HG03159 (cell line): ENCODE results near the gene NTPCR.
"Not testable (repeated sequence)": the region's sequence is repeated elsewhere in the genome, so short reads cannot be mapped to it uniquely, and the experiment has no call there.

Experiments
- ATAC-seq: cut with Tn5 transposase; IDR thresholded peaks from one replicate; pipeline ENCODE4 v1.9.1; 2021; ENCODE audit warnings: mild to moderate bottlenecking, moderate library complexity; ENCODE audit not compliant: unreplicated experiment

The NTPCR gene

GRCh38 chr1:232983375-232983774, 33.0 kb downstream of the NTPCR start:
- no peak for ATAC-seq

DNA sequence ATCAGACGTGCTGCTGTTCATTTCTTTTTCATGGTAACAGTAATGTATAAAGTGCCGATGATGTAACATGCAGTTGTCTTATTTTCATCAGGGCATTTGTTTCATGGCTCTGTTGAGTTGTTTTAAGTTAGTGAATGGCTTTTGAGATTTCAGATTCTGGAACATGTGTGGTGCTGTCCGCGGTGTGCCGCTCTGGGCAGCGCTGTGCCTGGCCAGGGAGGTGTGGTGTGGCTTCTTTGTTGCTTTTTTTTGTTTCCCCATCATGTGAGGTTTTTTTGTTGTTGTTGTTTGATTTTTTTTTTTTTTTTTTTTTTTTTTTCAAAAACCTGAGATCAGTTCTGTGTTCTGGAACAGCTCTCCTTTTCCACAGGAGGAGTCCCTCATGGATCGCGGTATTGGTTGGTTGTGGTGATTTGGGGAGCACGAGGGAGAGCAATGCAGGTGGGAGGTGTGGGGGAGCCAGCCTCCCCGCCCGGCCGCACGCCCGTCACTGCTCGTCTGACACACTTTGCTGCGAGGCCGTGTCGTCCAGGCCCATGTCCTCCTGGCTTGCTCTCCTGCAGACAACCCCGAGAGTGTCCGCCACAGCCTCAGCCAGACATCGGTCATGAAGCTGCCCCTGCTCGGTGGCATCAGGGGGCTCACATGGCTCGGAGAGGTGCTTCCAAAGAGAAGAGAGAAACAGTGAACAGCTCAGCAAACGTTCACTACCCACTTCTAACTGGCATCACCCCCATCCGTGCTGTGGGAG, 33.6 kb downstream of the NTPCR start:
- ATAC-seq: no peak

- ATAC-seq: no peak
These were observed 34.4 kb downstream of the NTPCR start for GRCh38 chr1:232984577-232985425.

GRCh38 chr1:232985882-232986526, 35.6 kb downstream of the NTPCR start:
- ATAC-seq: no peak

GRCh38 chr1:232986527-232986922, 36.1 kb downstream of the NTPCR start:
- no peak for ATAC-seq

DNA sequence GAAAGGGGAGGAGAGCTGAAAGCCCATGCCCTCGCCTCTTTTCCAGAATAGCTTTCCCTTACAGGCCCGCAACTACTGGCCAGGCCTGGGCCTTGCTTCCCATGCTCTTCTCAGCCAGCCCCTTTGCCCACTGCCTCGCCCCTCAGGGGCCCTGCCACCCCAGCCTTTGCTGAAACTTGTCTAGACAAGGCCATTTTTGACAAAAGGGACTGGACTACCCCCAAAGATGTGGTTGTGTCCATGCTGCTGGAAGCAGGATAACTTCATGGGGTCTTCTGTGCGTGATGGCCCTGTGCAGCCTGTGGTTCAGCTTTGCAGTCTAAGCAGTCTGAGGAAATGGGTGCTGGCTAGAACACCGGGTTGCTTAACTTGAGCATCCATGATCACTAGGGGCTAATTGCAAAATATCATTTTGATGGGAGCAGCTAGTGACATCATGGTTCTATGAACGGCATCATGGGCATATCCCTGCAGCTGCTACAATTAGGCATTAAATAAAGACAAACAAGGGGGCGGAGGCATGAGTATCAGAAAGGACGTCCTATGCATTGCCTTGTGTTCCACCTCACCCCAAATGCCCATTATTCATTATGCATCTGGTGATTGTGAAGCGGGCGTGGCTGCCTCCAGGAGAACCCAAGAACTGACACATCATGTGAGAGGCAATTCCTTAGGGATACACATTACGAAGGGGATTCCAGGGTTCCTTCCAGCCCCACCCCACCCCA, 36.8 kb downstream of the NTPCR start:
- ATAC-seq: no peak

DNA sequence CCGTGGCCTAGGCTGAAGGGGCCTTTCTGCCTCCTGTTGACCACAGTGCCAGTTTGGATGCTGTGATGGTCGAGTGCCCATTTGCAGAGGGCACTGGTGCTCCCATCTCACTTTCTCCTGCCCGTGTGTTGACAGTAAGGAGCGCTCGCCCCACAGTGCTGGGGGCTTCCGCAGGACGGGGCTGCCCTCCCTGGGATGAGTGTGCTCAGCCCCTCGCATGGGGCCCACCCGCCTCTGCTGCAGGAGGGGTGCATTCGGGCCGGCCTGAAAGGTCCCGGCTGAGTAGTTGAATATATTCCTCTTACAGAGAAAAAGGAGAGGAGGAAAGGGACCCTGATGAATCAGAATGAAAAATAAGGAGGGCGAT, 37.3 kb downstream of the NTPCR start:
- no peak for ATAC-seq

- ATAC-seq: no peak
These were observed 38.2 kb downstream of the NTPCR start for GRCh38 chr1:232988572-232989040.

DNA sequence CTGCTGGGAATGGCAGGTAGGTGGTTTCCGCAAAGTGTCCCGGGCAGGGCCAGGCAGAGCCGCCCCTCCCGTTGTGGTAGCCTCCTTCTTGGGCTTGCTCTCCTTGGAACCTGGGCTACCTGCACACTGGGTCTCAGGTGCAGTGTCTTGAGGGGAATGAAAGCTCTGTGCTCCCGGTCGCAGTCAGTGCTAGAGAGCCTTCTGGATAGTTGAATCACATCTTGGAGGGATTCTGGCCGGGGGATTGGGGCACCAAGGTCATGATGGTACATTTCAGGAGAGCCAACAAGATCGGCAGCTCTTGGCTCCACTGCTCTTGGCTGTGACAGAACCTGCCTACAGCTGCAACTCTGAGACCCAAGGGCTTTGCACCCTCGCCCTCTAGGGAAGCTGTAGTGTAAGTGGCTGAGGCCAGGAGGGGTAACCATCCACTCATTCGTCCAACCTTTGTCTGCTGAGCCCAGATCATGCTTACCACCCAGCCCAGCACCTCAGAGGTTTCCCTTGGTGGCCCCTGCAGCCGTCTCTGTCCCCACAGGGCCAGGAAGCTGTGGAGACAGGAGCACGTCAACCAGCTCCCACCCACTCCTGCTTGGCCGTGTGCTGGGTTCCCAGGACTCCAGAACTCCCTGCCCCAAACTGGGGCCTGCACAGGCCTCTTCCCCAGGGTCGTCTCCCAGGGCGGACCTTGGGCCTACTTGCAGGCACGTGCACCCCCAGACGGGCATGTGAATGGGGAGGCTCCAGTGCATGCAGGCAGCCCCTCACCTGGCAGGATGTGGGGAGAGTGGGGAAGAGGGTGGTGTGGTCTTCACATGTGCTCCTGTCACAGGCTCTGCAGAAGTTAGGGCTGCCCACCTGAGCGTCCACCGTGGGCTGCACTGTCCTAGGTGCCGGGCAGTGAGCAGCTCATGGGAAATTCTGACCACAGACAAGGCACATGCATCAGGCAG, 40.0 kb downstream of the NTPCR start:
- ATAC-seq: no peak

GRCh38 chr1:232991238-232991637, 40.8 kb downstream of the NTPCR start:
- no peak for ATAC-seq

DNA sequence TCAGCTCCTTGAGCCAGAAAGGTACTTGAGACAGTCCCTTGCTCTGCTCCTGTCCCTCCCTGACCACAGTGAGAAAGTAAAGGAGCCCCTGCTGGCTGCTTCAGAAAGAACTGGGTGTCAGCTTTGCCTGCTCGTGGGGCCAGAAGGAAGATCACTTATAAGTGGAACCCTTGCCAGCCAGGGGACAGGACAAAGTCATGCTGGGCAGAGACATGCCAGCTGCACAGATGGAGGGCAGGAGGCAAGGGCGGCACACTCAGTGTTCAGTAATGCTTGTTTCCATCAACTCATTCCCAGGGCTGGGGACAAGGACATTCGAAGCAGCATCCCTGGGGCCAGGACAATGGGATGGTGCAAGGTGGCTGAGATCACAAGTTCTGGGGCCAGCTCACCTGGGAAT, 41.8 kb downstream of the NTPCR start:
- ATAC-seq: no peak

GRCh38 chr1:232993555-232993954, 43.1 kb downstream of the NTPCR start:
- ATAC-seq: no peak

- ATAC-seq: no peak
These were observed 44.8 kb downstream of the NTPCR start for GRCh38 chr1:232995189-232995588.

DNA sequence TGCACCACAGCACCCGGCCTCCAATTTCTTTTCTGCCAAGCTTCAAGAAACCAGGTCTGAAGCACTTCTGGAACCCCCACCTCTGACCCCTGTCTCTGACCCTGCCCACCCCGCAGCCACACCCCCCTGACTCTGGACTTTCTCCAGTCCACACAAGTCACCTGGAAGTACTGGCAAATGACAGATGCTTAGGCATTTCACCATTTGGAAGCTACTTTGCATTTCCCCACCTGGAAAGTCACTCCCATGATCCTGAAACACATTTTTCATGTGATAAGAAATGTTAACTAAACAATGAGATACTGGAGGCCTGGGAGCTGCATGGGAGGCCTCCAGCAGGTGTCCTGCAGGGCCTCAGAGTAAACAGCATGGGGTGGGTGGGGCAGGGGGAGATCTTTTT, 45.7 kb downstream of the NTPCR start:
- ATAC-seq: no peak

DNA sequence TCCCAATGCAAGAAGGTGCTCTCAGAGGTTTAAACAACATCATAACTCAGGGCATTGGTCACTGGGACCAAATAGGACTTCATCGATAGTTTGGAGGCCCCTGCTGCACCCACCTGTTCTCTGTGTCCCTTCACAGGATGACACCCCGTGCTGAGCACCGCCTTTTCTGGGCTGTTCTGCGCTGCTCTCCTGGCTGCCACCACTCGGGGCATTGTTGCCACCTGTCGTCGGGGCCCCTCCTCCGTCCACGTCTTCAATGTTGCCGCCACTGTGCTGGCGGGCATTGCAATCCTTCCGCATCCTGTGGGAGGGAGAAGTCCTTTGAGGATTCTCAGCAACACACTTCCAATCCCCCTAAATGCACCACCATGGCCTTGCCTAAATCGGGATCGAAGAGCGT, 47.7 kb downstream of the NTPCR start:
- ATAC-seq: no peak

DNA sequence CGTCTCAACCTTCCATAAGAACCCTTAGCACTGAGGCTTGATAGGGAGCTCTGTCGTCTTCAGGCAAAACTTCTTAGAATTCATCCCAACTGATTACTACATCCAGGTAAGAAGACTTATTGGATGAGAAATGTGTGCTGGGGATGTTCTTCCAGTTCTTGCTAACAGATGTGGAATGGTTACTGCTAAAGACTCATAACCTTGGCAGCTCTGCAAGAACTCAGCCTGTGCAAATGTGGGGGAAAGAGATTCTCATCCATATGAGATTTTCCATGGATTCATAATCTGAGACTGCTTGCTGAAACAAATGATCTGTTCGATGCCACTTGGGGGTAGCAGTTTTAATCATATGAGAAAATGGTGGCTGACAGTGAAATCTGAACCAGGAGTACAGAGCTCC, 48.2 kb downstream of the NTPCR start:
- no peak for ATAC-seq

DNA sequence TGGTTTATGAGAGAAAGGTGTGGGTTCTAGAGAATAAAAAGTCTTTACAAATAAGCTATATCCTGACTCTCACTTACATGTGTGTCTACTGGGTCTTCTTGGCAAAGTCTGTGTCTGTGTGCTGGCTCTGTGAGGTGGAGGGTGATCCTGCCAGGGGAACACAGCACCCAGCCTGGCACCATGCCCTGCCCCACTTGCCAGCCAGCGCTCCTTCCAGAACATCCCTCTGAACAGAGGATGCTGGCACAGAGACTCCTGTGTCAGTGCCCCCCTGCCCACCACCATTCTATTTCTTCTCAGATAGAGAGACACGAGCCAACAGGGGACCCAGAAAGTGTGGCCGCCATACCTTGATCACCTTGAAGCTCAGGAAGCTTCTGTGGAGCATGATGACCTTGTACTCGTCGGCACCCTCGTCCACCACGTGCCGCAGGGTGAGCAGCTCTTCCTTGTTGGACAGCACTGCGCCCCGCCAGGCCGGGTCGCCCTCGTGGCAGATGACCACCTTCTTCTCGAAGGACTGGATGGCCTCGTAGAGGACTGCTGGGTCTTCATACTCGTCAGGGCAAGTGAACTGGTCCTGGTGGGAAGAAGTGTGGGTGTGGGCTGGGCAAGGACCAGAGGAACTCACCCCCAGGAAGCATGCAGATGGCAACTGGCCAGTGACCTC, 49.7 kb downstream of the NTPCR start:
- ATAC-seq: no peak

DNA sequence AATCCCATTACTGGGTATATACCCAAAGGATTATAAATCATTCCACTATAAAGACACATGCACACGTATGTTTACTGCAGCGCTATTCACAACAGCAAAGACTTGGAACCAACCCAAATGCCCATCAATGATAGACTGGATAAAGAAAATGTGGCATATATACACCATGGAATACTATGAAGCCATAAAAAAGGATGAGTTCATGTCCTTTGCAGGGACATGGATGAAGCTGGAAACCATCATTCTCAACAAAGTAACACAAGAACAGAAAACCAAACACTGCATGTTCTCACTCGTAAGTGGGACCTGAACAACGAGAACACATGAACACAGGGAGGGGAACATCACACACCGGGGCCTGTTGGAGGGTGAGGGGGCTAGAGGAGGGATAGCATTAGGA, 53.2 kb downstream of the NTPCR start:
- not testable (repeated sequence) for ATAC-seq

DNA sequence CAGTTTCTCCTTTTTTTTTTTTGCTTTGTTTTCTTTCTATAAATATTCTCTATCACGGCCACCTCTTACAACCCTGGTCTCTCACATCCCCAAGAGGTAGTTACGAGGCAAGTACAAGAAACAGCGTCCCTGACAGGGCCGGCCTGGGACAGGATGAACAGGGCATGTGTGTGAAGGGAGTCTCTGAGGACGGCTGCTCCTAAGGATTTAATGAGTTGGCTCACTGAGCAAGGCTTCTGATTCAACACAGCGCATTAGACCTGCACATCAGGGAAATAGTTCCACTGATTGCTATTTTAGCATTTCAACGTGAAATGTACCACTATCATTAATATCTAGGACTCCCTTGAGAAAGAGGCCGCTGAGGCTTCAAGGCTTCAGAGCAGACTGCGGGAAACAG, 54.0 kb downstream of the NTPCR start:
- ATAC-seq: no peak
